Measurements from ENCODE around the gene WDFY1. TPM values are rescaled to one million over a fixed set of nuclear protein-coding genes. Genes with fewer than 3 reads are reported as not detected.

Gene WDFY1, protein sequence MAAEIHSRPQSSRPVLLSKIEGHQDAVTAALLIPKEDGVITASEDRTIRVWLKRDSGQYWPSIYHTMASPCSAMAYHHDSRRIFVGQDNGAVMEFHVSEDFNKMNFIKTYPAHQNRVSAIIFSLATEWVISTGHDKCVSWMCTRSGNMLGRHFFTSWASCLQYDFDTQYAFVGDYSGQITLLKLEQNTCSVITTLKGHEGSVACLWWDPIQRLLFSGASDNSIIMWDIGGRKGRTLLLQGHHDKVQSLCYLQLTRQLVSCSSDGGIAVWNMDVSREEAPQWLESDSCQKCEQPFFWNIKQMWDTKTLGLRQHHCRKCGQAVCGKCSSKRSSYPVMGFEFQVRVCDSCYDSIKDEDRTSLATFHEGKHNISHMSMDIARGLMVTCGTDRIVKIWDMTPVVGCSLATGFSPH
- polyA plus RNA-seq (ENCODE audit: insufficient read length), result 66.6 TPM
- long read RNA-seq, donor 1, full-length matches to known transcripts, result 17 of 17 reads
- long read RNA-seq, donor 1, partial matches to known transcripts, result 0 of 17 reads
- long read RNA-seq, donor 1, other reads (novel, unspliced or antisense), result 0 of 17 reads
- long read RNA-seq, donor 2, full-length matches to known transcripts, result 19 of 19 reads
- long read RNA-seq, donor 2, partial matches to known transcripts, result 0 of 19 reads
- long read RNA-seq, donor 2, other reads (novel, unspliced or antisense), result 0 of 19 reads
- long read RNA-seq, donor 3, full-length matches to known transcripts, result 13 of 18 reads
- long read RNA-seq, donor 3, partial matches to known transcripts, result 5 of 18 reads
- long read RNA-seq, donor 3, other reads (novel, unspliced or antisense), result 0 of 18 reads
- long read RNA-seq, donor 4, result 0 reads
- long read RNA-seq, donor 5, full-length matches to known transcripts, result 13 of 99 reads
- long read RNA-seq, donor 5, partial matches to known transcripts, result 29 of 99 reads
- long read RNA-seq, donor 5, other reads (novel, unspliced or antisense), result 57 of 99 reads
- long read RNA-seq, donor 6, full-length matches to known transcripts, result 9 of 9 reads
- long read RNA-seq, donor 6, partial matches to known transcripts, result 0 of 9 reads
- long read RNA-seq, donor 6, other reads (novel, unspliced or antisense), result 0 of 9 reads
- long read RNA-seq, donor 7, full-length matches to known transcripts, result 12 of 18 reads
- long read RNA-seq, donor 7, partial matches to known transcripts, result 6 of 18 reads
- long read RNA-seq, donor 7, other reads (novel, unspliced or antisense), result 0 of 18 reads
- long read RNA-seq, donor 8, full-length matches to known transcripts, result 11 of 11 reads
- long read RNA-seq, donor 8, partial matches to known transcripts, result 0 of 11 reads
- long read RNA-seq, donor 8, other reads (novel, unspliced or antisense), result 0 of 11 reads

- peak; percentile 87 for DNase-seq
Measured at GRCh38 chr2:223944703-223945531, at the start of gene WDFY1. TSS of gene WDFY1 (minus strand) at chr2:223945335. CDS start at chr2:223945284, 51 bp downstream.

GRCh38 chr2:223994562-223995162, 49.5 kb upstream of the WDFY1 start:
- no peak for DNase-seq

GRCh38 chr2:223993634-223994232, 48.6 kb upstream of the WDFY1 start:
- peak; percentile 83 for DNase-seq

GRCh38 chr2:223991611-223992010, 46.5 kb upstream of the WDFY1 start:
- DNase-seq, result no peak

GRCh38 chr2:223989856-223990232, 44.7 kb upstream of the WDFY1 start:
- DNase-seq, result no peak

- DNase-seq, result no peak
Measured at GRCh38 chr2:223989206-223989855, 44.2 kb upstream of the WDFY1 start.

- no peak for DNase-seq
Measured at GRCh38 chr2:223981241-223981640, 36.1 kb upstream of the WDFY1 start.

DNA sequence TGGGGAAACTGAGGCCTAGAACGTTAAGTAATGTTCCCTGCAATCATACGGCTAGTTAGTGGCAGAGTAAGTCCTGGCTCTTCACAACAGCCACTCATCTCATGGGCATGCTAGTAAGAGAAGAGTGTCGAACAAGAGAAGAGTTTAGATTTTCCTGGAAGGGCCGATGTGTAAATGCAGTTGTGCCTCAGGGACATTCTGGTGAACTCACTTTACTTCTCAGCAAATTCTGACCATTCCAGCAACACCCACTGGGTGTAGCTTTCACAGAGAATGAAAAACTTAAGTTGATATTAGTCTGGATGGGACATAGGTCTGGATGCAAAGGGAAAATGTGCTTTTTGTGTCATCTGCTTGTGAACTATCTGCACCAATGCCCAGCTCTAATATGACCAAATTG, 35.7 kb upstream of the WDFY1 start:
- no peak for DNase-seq

- no peak for DNase-seq
Measured at GRCh38 chr2:223980397-223980735, 35.2 kb upstream of the WDFY1 start.

DNA sequence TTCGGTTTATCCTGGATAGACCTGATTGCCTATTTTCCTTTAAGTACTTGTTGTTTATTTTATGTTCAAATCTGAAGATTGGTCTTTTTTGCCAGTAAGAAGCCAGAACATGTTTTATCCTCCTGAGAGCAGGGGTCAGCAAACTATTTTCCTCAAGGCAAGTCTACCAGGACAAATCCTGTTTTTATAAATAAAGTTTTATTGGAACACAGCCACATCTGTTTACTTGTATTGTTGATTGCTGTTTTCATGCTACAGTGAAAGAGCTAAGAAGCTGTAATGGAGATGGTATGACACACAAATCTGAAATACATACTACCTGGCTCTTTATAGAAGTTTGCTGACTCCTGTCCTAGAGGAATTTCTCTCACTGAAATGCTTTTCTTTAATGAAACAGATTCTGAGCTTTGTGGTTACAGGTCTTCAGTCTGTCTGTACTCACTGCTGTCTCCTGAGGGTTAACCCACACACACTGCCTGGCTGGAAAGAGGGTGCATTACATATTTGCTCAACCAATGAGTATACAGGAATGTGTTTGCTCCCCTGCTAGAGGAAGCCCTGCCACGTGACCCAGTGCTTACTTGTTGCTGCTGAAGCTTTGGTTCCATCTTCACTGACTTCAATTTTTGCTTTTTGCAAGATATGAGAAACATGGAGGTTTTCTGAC, 34.7 kb upstream of the WDFY1 start:
- no peak for DNase-seq

GRCh38 chr2:223978451-223978850, 33.3 kb upstream of the WDFY1 start:
- DNase-seq, result no peak

- DNase-seq, result no peak
Measured at GRCh38 chr2:223976635-223977226, 31.6 kb upstream of the WDFY1 start.

GRCh38 chr2:223973606-223974005, 28.5 kb upstream of the WDFY1 start:
- no peak for DNase-seq

DNA sequence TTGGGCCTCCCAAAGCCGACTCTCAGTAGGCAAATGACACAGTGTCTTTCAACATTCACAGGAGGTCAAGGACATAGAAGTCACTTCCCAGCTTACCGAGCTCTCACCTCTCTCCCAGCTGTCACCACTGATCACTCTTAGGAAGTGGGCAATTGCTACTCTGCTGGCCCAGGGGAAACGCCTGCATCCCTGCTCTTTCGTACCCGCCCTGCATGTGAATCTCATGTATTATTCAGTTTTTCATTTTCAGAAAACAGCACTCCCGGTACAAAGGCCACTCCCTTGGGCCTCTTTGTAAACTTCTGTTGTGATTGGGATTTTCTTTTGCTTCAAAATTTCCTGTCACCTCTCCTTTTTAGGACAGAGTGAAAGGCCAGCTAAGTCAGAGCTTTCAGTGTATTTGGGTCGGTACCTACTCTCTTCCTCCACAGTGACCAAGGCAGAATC, 27.5 kb upstream of the WDFY1 start:
- no peak for DNase-seq

DNA sequence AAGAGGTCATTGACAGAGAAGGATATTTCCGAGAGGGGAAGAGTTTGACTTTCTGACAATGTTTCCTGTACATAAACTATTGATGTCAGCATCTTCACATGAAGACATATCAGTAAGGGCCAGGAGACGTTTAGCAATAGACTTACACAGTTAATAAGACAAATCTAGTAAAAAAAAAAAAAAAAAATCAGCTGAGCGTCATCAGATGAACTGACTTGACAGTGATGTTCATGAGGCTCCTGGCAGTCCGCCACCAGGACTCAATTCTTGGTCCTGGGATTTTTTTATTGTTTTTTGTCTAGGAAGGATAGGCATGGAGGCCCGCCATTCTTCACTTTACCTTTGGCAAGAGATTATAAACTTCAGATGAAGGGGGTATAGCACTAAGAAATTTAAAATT, 26.6 kb upstream of the WDFY1 start:
- no peak for DNase-seq

- DNase-seq, result peak; percentile 62
Measured at GRCh38 chr2:223970343-223971128, 25.4 kb upstream of the WDFY1 start.

- DNase-seq, result no peak
Measured at GRCh38 chr2:223969856-223970255, 24.7 kb upstream of the WDFY1 start.

- DNase-seq, result no peak
Measured at GRCh38 chr2:223969315-223969714, 24.2 kb upstream of the WDFY1 start.
